UCSD-AML1 (cell line): ENCODE data around the gene LDLRAD2.

Experiments
- DNase-seq: peaks from one replicate; lab custom pipeline; 2025; ENCODE audit not compliant: unreplicated experiment; lab: John Stamatoyannopoulos, UW

LDLRAD2 gene

DNA sequence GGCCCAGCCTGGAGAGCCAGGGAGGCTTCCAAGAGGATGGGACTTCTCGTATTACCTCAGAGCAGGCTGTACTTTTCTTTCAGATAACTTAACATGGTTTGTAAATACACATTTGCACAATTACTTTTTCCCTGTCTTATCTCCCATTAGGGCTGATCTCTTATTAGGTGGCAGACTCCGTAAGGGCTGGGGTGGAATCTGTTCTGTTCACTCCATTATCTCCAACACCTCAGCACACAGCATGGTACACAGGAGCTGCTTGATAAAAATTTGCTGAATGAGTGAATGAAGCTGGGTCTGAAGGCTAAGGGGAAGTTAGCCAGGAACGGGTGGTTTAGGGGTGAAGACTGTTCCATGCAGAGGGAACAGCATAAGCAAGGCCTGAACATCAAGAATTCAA, 48.9 kb downstream of the LDLRAD2 start:
- DNase-seq = no peak

DNA sequence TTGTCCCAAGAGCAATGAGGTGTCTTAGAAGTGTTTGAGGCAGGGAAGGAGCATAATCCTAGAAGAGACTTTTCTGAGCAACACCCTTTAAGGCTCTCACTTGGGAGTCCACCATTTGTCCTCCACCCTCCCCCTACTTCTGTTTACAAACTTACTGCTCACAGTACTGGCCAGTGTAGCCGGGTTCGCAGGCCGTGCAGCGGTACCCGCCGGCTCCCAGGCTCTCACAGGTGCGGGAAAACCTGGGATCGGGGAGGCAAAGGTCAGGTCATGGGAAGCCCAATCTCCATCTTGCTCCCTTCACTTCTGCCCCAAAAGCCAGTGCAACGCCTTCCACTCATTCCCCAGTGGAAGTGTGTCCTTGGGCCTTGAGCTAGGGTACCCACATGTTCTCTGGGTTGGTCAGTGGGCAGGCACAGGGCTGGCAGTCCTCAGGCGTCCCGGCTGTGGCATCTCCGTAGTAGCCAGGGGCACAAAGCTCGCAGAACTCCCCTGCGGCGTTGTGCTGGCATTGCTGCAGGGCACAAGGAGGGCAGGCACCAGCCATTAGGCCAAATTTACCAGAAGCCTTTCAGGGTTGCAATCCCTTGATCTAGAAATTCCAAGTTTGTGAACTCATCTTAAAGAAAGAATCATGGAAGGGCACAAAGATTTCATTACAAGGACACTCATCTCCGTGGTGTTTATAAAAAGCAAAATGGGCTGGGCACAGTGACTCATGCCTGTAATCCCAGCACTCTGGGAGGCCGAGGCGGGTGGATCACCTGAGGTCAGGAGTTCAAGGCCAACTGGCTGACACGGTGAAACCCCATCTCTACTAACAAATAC, 49.8 kb downstream of the LDLRAD2 start:
- no peak for DNase-seq

DNA sequence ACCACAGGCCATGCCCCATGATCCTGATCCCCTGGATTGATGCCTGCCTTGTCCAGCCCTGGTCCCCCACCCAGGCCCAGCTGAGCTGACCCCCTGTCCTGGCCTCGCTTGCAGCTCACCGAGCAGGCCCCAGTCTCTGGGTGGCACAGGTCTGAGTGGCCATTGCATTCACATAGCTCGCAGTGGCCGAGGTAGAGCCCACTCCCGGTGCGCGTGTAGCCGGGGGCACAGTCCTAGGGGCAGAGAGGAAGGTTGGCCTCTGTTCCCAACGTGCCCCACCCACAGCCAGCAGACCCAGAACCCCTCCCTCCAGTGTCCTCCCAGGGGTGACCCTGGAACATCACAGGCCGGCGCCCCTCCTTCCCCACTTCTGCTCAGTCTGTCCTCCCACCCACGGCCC, 51.9 kb downstream of the LDLRAD2 start:
- DNase-seq = no peak

DNA sequence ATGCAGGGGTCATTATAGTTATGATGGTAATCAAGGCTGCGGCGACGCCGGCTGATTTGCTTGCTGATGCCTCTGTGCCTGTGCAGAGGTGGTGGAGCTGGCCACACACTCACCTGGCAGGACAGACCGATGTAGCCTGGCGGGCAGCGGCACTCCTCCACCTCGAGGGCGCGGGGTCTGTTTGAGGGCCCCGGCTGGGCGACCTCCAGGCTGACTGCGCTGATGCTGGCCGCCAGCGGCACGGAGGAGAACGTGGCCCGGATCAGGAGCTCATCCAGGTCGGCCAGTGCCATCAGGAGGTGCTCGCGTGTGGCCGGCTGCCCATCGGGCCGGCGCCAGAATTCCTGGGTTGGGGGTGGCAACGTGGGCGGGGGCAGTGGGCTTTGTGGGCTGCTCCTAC, 52.7 kb downstream of the LDLRAD2 start:
- no peak for DNase-seq

DNA sequence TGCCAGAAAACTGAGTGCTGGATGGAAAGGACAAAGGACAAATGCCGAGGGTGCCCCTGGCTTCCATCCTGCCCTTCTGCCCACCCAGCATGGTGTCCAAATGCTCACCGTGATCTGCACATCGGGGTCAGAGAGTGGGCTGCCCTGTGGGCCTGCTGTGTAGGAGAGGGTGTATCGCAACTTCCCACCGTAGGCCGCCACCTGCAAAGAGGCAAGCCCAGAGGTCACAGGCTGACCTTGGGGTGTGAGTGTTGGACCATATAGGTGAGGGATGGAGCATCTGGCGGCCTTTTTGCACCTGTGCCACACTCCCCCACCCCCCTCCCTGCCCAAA, 53.5 kb downstream of the LDLRAD2 start:
- no peak for DNase-seq

- DNase-seq = no peak
These were observed 54.1 kb downstream of the LDLRAD2 start for GRCh38 chr1:21865943-21866706.

DNA sequence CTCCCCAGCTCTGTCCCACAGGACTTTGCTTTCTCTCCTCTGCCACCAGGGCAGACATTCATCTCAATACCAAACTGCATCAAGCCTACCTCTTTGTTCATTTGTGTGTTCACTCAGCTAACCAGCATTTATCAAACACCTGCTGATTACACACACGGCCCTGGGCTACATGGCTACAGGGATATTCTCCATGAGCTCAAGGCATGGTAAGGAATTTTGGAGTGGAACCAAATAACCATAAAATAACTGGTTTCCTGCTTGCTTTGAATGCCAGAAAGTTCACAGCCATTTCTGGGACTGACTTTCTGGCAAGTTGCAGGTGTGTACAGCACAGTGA, 54.6 kb downstream of the LDLRAD2 start:
- DNase-seq = no peak

DNA sequence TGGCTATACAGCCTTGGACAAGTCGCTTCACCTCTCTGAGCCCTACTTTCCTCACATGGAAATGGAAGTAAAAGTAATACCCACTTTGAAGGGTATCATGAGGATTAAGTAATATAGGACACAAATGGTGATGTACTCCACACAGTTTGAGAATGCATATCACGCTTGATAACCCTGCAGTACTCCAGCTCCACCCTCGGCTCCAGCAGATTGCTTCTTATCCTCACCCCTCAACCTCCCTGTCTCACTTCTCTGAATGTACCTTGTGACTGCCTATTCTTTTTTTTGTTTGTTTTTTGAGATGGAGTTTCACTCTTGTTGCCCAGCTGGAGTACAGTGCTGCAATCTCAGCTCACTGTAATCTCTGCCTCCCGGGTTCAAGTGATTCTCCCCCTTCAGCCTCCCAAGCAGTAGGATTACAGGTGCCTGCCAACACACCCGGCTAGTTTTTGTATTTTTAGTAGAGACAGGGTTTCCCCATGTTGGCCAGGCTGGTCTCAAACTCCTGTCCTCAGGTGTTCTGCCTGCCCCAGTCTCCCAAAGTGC, 55.5 kb downstream of the LDLRAD2 start:
- no peak for DNase-seq

- no peak for DNase-seq
These were observed 56.4 kb downstream of the LDLRAD2 start for GRCh38 chr1:21868482-21868881.

DNA sequence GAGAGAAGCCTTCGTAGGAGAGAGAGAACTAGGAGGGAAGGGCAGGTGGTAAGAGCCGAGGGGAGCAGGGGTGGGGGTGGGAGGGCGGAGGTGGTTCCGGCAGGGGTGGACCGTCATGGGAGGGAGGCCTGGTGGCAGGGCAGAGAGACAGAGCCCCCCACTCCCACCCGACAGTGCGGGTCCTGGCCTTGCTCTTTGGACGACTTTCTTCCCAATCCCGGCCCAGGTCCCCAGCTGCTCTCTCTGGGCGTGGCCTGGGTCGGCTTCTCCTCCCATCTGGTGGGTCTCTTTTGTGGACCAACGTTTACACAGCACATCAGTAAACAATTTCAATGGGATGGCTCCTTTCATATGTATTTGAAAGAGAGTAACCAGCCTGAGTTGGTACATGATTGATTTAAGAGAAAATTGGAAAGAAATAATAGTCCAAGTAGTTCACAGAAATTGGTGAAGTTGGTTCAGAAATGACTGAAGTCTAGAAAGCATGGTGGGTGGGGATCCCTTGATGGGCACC, 56.9 kb downstream of the LDLRAD2 start:
- DNase-seq = no peak

GRCh38 chr1:21869620-21870121, 57.6 kb downstream of the LDLRAD2 start:
- DNase-seq = no peak

- DNase-seq = no peak
These were observed 58.5 kb downstream of the LDLRAD2 start for GRCh38 chr1:21870611-21871010.

GRCh38 chr1:21871943-21872342, 59.9 kb downstream of the LDLRAD2 start:
- no peak for DNase-seq

DNA sequence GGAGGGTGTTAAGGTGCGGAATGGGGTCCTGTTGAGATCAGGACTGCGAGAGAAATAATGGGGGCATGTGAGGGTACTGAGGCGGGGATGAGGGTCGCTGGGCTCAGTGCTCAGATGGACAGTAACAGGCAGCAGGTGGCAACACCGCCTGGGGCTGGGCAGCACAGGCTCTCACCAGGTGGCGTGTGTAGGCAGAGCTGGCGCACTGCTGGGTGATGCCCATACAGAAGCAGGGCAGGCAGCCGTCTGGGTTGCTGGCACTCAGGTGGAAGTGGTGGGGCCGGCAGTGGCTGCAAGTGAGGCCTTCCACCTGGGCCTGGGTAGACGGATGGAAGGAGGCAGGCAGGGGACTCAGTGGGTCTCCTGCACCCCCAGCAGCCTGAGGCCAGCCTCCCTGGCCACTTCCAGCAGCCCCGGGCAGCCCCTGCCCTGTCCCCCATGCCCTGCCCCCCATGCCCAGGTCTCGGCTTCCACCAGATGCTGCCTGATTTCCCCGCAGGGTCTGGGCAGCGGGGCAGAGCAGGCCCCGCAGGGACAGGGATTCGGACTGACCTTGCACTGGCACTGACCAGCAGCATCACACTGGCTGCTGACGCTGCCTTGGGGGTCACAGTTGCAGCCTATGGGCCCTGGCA, 60.5 kb downstream of the LDLRAD2 start:
- no peak for DNase-seq

GRCh38 chr1:21873174-21873573, 61.1 kb downstream of the LDLRAD2 start:
- no peak for DNase-seq

- DNase-seq = no peak
These were observed 61.7 kb downstream of the LDLRAD2 start for GRCh38 chr1:21873761-21874160.

DNA sequence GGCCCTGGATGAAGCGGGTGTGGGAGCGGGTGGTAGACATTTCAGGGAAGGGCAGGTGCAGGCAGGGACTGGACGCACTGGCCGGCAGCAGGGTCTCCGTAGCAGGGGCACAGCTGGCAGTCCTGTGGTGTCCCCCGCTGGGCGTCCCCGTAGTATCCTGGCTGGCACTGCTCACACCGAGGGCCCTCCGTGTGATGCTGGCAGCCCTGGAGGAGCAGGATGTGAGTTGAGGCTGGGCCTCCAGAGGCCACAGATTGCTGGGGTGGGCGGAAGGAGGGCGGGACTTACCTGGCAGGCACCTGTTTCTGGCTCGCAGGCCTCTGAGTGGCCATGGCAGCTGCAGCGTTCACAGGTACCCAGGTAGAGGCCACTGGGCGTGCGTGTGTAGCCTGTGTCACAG, 62.3 kb downstream of the LDLRAD2 start:
- DNase-seq = no peak
